Measurements from ENCODE around the gene TEN1. TPM values are rescaled to one million over a fixed set of nuclear protein-coding genes. Genes with fewer than 3 reads are reported as not detected.

TEN1 gene, protein sequence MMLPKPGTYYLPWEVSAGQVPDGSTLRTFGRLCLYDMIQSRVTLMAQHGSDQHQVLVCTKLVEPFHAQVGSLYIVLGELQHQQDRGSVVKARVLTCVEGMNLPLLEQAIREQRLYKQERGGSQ
- 10 to 100 TPM; 24.4 to 62.0 (median 31.3) TPM for polyA plus RNA-seq (ENCODE audit: low read depth in 6 of 6)

DNA sequence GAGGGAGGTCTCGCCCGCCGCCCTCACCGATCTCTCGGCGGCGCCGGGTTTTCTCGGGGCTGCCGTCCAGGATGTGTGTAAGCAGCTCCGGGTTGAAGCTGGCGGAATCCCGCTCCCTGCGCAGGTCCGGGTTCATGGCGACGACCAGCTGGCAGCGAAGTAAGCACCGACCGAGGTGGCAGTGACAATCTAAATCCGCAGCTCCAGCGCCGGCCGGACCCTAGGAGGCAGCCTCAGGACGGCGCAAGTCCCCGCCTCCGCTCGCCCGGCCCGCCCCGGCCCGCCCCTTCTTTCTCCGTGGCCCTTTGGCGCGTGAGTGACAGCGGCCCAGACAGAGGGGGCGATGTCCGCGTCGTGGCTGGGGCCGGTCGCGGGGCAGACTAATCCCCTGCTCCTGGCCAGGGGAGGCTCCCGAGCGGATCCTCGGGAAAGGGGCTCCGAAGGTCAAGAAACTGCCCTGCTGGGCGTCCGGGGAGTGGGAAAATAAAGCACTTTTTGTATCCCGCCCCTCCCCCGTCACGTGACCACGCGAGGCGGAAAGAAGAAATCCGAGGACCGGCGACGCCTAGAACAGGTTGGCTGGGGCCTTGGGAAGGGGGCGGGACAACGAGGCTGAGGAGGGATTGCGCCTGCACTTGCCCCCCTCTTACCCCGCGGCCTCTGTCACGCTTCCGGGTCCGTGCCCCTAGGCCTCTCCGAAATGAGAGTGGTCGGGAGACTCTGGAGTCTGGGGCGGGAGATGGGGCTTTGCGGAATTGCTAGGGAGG, at the start of gene TEN1, which contains the start of gene ACOX1:
TSS of gene TEN1 (plus strand) at position 303 of the 767 bp plus-strand sequence. CDS start 6,953 bp downstream, outside the sequence.
TSS of gene ACOX1 (minus strand) at position 229 of the 767 bp plus-strand sequence. CDS start at position 136, 93 bp downstream.
- Mint-ChIP-seq H3K36me3 (peaks cover 0 to 6% of the 10 kb centered on the region in 2 donors), H3K27ac (peak within 1 kb of the TSS; percentile 99 to 100 (median 100)), H3K4me1 (peaks cover 22 to 49% (median 38%) of the 10 kb centered on the region in 3 donors), H3K4me3 (peak within 1 kb of the TSS; percentile 96 to 100 (median 98)), H3K27me3 (no peaks in the 10 kb centered on the region), H3K9me3 (no peaks in the 10 kb centered on the region)
- peak; percentile 90 for ATAC-seq (ENCODE audit: low read depth in 2 of 2)
- DNase-seq: peak; percentile 94

GRCh38 chr17:75931062-75931461, 48.0 kb upstream of the TEN1 start:
- Mint-ChIP-seq H3K9me3 (no peaks in the 10 kb centered on the region), H3K27ac (no peak overlapping the region), H3K4me1 (no peaks in the 10 kb centered on the region), H3K27me3 (no peaks in the 10 kb centered on the region), H3K36me3 (peaks cover 0 to 4% of the 10 kb centered on the region in 2 donors), H3K4me3 (no peak overlapping the region)
- DNase-seq (no peak), ATAC-seq (ENCODE audit: low read depth in 2 of 2) (no peak)

GRCh38 chr17:75932852-75933251, 46.2 kb upstream of the TEN1 start:
- Mint-ChIP-seq H3K27ac (no peak overlapping the region), H3K27me3 (no peaks in the 10 kb centered on the region), H3K9me3 (no peaks in the 10 kb centered on the region), H3K4me3 (no peak overlapping the region), H3K36me3 (peaks cover 0 to 4% of the 10 kb centered on the region in 2 donors), H3K4me1 (no peaks in the 10 kb centered on the region)
- DNase-seq (no peak), ATAC-seq (ENCODE audit: low read depth in 2 of 2) (no peak)

GRCh38 chr17:75933808-75934207, 45.2 kb upstream of the TEN1 start:
- peak overlapping the region in 1 of 6 donors; percentile 16 for H3K27ac Mint-ChIP-seq
- no peak for DNase-seq
- H3K4me3 Mint-ChIP-seq: no peak overlapping the region
- H3K4me1 Mint-ChIP-seq: no peaks in the 10 kb centered on the region
- H3K27me3 Mint-ChIP-seq: no peaks in the 10 kb centered on the region
- no peaks in the 10 kb centered on the region for H3K9me3 Mint-ChIP-seq
- no peak for ATAC-seq (ENCODE audit: low read depth in 2 of 2)
- H3K36me3 Mint-ChIP-seq: no peaks in the 10 kb centered on the region

DNA sequence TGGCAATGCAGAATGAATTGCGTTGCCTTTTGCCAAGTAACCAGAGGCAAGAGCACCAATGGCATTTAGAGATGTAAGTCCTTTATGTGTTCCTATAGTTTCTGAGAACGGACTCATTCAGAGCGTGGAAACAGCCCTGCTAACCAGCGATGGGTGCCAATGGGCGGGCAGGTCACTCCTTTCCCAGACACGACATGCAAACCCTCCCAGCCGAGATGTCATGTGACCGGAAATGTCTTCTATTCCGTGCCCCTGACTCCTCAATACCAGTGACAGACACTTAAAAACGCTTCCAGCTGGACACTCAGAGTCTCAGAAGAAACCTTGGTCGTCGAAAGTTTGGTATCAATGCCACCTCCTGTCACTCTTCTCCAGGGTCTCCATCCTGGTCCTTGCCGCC, 41.4 kb upstream of the TEN1 start:
- no peak overlapping the region for H3K27ac Mint-ChIP-seq
- H3K9me3 Mint-ChIP-seq: no peaks in the 10 kb centered on the region
- no peaks in the 10 kb centered on the region for H3K36me3 Mint-ChIP-seq
- DNase-seq (no peak), ATAC-seq (ENCODE audit: low read depth in 2 of 2) (no peak)
- peak overlapping the region in 2 of 8 donors; percentile 50 to 54 for H3K4me3 Mint-ChIP-seq
- H3K4me1 Mint-ChIP-seq: peaks cover 6 to 18% (median 15%) of the 10 kb centered on the region in 3 donors
- H3K27me3 Mint-ChIP-seq: no peaks in the 10 kb centered on the region

- DNase-seq (peak; percentile 83), ATAC-seq (ENCODE audit: low read depth in 2 of 2) (peak; percentile 100)
- peaks cover 6 to 18% (median 15%) of the 10 kb centered on the region in 3 donors for H3K4me1 Mint-ChIP-seq
- no peaks in the 10 kb centered on the region for H3K27me3 Mint-ChIP-seq
- H3K36me3 Mint-ChIP-seq: no peaks in the 10 kb centered on the region
- H3K27ac Mint-ChIP-seq: peak within 1 kb of the TSS; percentile 74 to 95 (median 86)
- peak within 1 kb of the TSS; percentile 84 to 95 (median 93) for H3K4me3 Mint-ChIP-seq
- no peaks in the 10 kb centered on the region for H3K9me3 Mint-ChIP-seq
These were observed 38.2 kb upstream of the TEN1 start, which contains the start of gene FBF1 for GRCh38 chr17:75940727-75941441. TSS of gene FBF1 (minus strand) at chr17:75941042. CDS start at chr17:75938149, 2,893 bp downstream.

- Mint-ChIP-seq H3K4me3 (peak overlapping the region; percentile 65 to 95 (median 92)), H3K36me3 (no peaks in the 10 kb centered on the region), H3K27ac (peak overlapping the region in 4 of 6 donors; percentile 73 to 88 (median 81)), H3K4me1 (peaks cover 6 to 18% (median 15%) of the 10 kb centered on the region in 3 donors), H3K9me3 (no peaks in the 10 kb centered on the region), H3K27me3 (no peaks in the 10 kb centered on the region)
- DNase-seq (no peak), ATAC-seq (ENCODE audit: low read depth in 2 of 2) (no peak)
These were observed 37.6 kb upstream of the TEN1 start for GRCh38 chr17:75941442-75941819.

- Mint-ChIP-seq H3K4me1 (peaks cover 6 to 18% (median 15%) of the 10 kb centered on the region in 3 donors), H3K27ac (peak overlapping the region in 1 of 6 donors; percentile 91), H3K4me3 (peak overlapping the region in 5 of 8 donors; percentile 23 to 47 (median 41)), H3K36me3 (peaks cover 0 to 4% of the 10 kb centered on the region in 2 donors), H3K9me3 (no peaks in the 10 kb centered on the region), H3K27me3 (no peaks in the 10 kb centered on the region)
- no peak for ATAC-seq (ENCODE audit: low read depth in 2 of 2)
- no peak for DNase-seq
These were observed 36.6 kb upstream of the TEN1 start for GRCh38 chr17:75942473-75942872.

DNA sequence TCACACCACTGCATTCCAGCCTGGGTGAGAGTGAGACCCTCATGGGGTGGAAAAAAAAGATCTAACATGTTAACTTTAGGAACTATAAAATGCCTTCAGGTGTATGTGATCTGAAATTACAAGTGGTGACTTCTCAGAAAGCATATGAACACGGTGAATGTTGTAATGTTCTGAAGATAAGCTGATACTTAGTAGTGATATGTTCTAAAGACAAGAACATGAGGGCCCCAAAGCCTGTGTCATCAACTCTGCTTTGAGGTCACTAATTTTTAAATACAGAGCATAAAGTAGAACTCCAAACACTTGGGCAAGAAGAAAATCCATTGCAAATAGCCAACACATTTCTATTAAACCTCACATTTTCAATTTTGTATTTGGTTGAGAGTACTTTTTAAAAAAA, 35.5 kb upstream of the TEN1 start:
- Mint-ChIP-seq H3K27me3 (no peaks in the 10 kb centered on the region), H3K36me3 (peaks cover 0 to 4% of the 10 kb centered on the region in 2 donors), H3K4me1 (peaks cover 6 to 18% (median 15%) of the 10 kb centered on the region in 3 donors), H3K9me3 (no peaks in the 10 kb centered on the region), H3K27ac (no peak overlapping the region), H3K4me3 (no peak overlapping the region)
- ATAC-seq (ENCODE audit: low read depth in 2 of 2) (no peak), DNase-seq (no peak)

GRCh38 chr17:75945211-75945610, 33.8 kb upstream of the TEN1 start:
- peaks cover 4 to 7% of the 10 kb centered on the region in 2 donors for H3K36me3 Mint-ChIP-seq
- H3K4me3 Mint-ChIP-seq: no peak overlapping the region
- ATAC-seq (ENCODE audit: low read depth in 2 of 2) (no peak), DNase-seq (no peak)
- H3K27ac Mint-ChIP-seq: no peak overlapping the region
- no peaks in the 10 kb centered on the region for H3K27me3 Mint-ChIP-seq
- no peaks in the 10 kb centered on the region for H3K9me3 Mint-ChIP-seq
- H3K4me1 Mint-ChIP-seq: peaks cover 6 to 12% (median 11%) of the 10 kb centered on the region in 3 donors

DNA sequence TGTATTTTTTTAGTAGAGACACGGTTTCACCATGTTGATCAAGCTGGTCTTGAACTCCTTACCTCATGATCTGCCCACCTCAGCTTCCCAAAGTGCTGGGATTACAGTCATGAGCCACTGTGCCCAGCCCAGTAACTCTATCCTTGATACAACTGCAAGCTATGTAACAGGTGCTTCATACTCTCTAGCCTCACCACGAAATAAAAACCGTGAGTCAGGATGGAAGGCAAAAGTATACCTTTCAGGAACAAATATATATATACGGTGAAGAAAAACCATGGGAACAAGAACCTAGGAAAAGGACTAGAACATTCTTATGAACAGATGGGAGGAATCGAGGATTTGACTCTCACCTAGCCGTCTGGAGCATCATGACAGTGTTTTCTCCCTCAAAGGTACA, 28.6 kb upstream of the TEN1 start:
- no peaks in the 10 kb centered on the region for H3K4me1 Mint-ChIP-seq
- H3K4me3 Mint-ChIP-seq: no peak overlapping the region
- peak overlapping the region in 1 of 6 donors; percentile 56 for H3K27ac Mint-ChIP-seq
- peaks cover 9 to 15% of the 10 kb centered on the region in 2 donors for H3K36me3 Mint-ChIP-seq
- DNase-seq (no peak), ATAC-seq (ENCODE audit: low read depth in 2 of 2) (no peak)
- no peaks in the 10 kb centered on the region for H3K27me3 Mint-ChIP-seq
- H3K9me3 Mint-ChIP-seq: no peaks in the 10 kb centered on the region

DNA sequence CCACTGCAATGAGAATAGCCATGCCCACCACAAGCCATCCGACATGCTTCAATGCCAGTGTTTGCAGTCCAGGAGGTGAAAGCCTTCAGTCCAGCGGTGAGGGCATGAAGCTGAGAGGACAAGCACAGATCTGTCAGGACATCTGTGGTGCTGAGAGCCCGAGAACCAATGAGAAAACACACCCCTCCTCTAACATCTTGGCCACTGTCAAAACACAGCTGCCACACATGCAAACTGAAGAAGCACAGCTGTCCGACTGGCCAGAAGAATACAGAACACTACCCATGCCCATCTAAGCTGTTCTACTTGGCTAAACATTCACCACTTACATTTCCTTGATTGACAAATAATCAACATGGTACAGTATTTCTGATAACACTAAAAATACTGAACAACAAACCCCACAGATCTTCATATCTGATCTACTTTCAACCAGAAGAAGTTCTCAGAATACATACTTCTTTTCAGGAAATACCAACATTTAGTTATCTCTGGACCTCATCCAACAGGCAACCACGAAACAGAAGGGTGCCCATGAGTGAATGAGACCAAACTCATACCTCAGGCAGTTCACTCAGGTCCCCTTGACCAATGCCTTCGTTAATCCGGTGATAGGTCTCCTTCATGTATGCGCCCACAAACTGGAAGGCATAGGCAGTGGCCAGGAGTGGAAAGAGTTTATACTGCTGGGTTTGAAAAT, 28.0 kb upstream of the TEN1 start:
- DNase-seq: no peak
- Mint-ChIP-seq H3K4me1 (no peaks in the 10 kb centered on the region), H3K9me3 (no peaks in the 10 kb centered on the region), H3K27me3 (no peaks in the 10 kb centered on the region), H3K36me3 (peaks cover 14 to 15% of the 10 kb centered on the region in 2 donors), H3K4me3 (no peak overlapping the region), H3K27ac (peak overlapping the region in 1 of 6 donors; percentile 56)
- no peak for ATAC-seq (ENCODE audit: low read depth in 2 of 2)
